NB4 (cell line): ENCODE results near the gene DFFB.
"Not testable (repeated sequence)": the region's sequence is repeated elsewhere in the genome, so short reads cannot be mapped to it uniquely, and the experiment has no call there.

Experiments used
- DNase-seq: peaks from one replicate; pipeline ENCODE4 v3.0.0; 2010; ENCODE audit warnings: low read depth
- H3K4me3 ChIP-seq: one replicate; pipeline ENCODE4 v1.5.1; 2011; ENCODE audit warnings: mild to moderate bottlenecking, low read depth, low read length, moderate library complexity
- MAX ChIP-seq: IDR thresholded peaks from 2 replicates; pipeline ENCODE4 v1.6.1; 2011; ENCODE audit warnings: low read depth, low read length
- MYC ChIP-seq: IDR thresholded peaks from 2 replicates; pipeline ENCODE4 v1.6.1; 2011; ENCODE audit warnings: low read depth, low read length
- POLR2A ChIP-seq: IDR thresholded peaks from 2 replicates; pipeline ENCODE4 v1.6.1; 2011; ENCODE audit warnings: mild to moderate bottlenecking; ENCODE audit not compliant: insufficient read length; ENCODE audit errors: extremely low read depth
- TF ChIP-seq, protein P1 (sequence below): IDR thresholded peaks from one replicate; pipeline ENCODE4 v1.5.1; 2012; ENCODE audit warnings: low read depth, low read length

DFFB gene

DNA sequence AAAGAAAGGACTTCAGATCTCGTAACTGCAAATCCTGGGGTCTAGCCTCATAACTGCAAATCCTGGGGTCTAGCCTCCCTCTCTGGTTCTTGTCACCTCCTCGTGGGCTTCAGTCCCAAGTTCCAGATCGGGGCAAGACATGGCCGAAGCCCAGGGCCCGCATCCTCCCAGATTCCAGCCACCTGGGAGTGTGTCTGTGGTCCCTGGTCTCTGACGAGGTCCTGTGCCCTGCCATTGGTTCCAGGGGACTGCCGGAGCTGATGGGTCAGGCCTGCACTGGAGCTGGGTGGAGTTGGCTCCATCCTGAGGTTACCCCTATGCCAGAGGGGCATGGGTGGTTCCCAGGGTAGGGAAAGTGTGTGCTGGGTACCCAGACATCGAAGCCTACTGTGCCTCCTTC is 60.5 kb downstream of the DFFB start:
- no peak for DNase-seq

GRCh38 chr1:3918359-3918758 is 61.1 kb downstream of the DFFB start:
- H3K4me3 ChIP-seq, DNase-seq: not testable (repeated sequence)

More for the DNA sequence above, 60.5 kb downstream of the DFFB start:
- no peak overlapping the region for H3K4me3 ChIP-seq
- TF ChIP-seq, protein P1, sequence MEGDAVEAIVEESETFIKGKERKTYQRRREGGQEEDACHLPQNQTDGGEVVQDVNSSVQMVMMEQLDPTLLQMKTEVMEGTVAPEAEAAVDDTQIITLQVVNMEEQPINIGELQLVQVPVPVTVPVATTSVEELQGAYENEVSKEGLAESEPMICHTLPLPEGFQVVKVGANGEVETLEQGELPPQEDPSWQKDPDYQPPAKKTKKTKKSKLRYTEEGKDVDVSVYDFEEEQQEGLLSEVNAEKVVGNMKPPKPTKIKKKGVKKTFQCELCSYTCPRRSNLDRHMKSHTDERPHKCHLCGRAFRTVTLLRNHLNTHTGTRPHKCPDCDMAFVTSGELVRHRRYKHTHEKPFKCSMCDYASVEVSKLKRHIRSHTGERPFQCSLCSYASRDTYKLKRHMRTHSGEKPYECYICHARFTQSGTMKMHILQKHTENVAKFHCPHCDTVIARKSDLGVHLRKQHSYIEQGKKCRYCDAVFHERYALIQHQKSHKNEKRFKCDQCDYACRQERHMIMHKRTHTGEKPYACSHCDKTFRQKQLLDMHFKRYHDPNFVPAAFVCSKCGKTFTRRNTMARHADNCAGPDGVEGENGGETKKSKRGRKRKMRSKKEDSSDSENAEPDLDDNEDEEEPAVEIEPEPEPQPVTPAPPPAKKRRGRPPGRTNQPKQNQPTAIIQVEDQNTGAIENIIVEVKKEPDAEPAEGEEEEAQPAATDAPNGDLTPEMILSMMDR, result no peak
- no peak for TF ChIP-seq POLR2A
- TF ChIP-seq MAX, result no peak
- TF ChIP-seq MYC, result no peak

DNA sequence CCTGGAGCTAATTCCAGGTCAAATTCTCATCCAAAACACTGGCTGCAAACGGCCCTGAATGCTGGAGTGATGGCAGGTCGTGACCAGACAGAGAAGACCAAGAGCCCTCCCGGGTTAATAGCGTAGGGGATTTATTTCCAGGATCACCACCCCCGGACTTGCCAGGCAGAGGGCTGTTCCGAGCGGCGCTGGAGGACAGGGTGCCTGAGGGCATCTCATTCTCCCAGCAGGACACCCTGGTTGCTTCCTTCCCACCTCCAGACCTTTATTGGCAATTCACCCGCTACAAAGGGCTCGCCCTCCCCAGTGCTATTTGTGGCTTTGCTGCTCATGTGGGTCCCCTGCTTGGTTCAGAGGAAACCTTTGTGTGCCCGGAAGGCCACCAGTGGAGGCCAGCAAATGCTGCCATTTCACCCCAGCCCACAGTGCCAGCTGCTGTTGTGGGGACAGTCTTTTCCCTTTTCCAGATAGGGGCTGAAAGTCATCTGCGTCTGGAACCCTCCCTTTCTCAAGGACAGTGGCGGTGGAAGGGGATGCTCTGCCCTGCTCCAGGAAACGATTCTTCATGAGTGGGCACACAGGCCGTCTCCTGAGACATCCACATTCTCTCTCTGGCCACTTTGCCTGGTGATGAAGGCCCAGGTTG is 61.8 kb downstream of the DFFB start:
- H3K4me3 ChIP-seq, result no peak overlapping the region
- DNase-seq, result no peak
- TF ChIP-seq MYC (no peak), MAX (no peak), POLR2A (no peak)
- TF ChIP-seq, protein P1, result no peak

DNA sequence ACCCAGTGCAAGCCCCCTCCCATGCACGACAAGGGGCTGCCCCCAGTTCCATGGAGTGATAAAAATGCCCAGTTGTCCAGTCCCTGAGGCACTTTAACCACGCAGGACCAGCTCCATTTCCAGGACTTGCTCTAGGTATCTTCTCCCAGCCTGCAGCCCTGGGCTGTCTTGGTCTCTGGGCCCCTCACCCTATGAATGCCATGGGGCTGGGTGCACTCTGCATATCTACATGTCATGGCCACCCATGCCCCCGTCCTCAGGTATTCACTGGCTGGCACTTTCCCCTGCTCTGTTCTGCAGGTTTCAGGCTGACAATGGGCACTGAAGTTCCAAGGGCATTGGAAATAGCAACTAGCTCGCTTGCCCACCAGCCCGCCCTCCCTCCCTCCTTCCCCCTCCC is 62.4 kb downstream of the DFFB start:
- DNase-seq, result no peak
- H3K4me3 ChIP-seq, result no peak overlapping the region
- TF ChIP-seq POLR2A (no peak), MYC (no peak), MAX (no peak)
- TF ChIP-seq, protein P1, result no peak

- H3K4me3 ChIP-seq, result no peak overlapping the region
- TF ChIP-seq MAX (no peak), POLR2A (no peak), MYC (no peak)
- TF ChIP-seq, protein P1, result no peak
These were observed 64.5 kb downstream of the DFFB start for GRCh38 chr1:3921765-3922164.

DNA sequence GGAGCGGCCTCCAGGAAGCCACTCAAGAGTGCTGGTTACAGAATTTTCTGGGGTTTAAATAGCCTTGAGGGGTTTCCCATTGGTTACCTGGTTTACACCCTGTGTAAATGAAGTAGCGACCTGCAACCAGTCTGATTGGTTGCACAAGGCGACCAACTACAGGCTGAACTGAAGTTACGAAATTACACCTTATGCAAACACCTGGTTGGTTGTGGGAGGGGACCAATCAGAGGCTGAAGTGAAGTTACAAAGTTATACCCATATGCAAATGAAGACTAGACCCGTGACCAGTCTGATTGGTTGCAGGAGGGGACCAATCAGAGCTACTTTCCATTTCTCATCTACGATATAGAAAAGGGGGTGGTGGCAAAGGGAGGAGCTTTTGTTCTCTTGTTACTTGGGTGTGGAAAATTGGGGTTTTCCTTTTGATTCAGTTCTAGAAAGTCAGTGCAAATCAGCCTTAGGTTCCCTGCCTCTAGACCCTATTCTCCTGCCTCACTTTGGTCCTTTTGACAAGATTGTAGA is 65.0 kb downstream of the DFFB start:
- DNase-seq, result peak; percentile 17
- TF ChIP-seq POLR2A, result no peak
- TF ChIP-seq, protein P1, result no peak
- no peak overlapping the region for H3K4me3 ChIP-seq

More at GRCh38 chr1:3921765-3922164, 64.5 kb downstream of the DFFB start:
- no peak for DNase-seq
